Adrenal gland (tissue), 5 donors: ENCODE data around the gene PAQR5.

Experiments used
- CTCF ChIP-seq, 6 experiments: fragments of 450-650 bp in 4 of 6; fragments of 200-600 bp in 2 of 6; sonication (generic) in 1 of 6; IDR thresholded peaks; 1 replicate in 5 of 6; 2 replicates in 1 of 6; pipeline versions ENCODE4 v1.5.1 to v1.8.0; 2016 to 2021; ENCODE audit warnings: antibody characterized with exemption in 6 of 6, mild to moderate bottlenecking in 2 of 6, moderate library complexity in 1 of 6
- POLR2A ChIP-seq, 2 donors: fragments of 450-650 bp; IDR thresholded peaks; one replicate each; pipeline ENCODE4 v1.6.1; 2017; ENCODE audit warnings: antibody characterized with exemption in 2 of 2, mild to moderate bottlenecking in 2 of 2, moderate library complexity in 1 of 2
- donor health status: DM: no; HTN: no; CAD: no.

GRCh38 chr15:69337138-69337537 is 38.4 kb downstream of the PAQR5 start:
- no peak for TF ChIP-seq CTCF (IDR thresholded peaks at IDR 0.05)
- no peak for TF ChIP-seq POLR2A (IDR thresholded peaks at IDR 0.05)
